HL-60/S4 (cell line): ENCODE data around the gene MGST2.

ENCODE experiments used
- in situ Hi-C: fragments of 300-500 bp; cut with MboI; formaldehyde crosslinking; loops from 2 replicates; pipeline ENCODE4 v1.14.3; 2022; ENCODE audit warnings: low sequenced_read_pairs

MGST2 gene

GRCh38 chr4:139643042-139643895 is 22.4 kb upstream of the MGST2 start:
- in situ Hi-C loops = no loop called here

DNA sequence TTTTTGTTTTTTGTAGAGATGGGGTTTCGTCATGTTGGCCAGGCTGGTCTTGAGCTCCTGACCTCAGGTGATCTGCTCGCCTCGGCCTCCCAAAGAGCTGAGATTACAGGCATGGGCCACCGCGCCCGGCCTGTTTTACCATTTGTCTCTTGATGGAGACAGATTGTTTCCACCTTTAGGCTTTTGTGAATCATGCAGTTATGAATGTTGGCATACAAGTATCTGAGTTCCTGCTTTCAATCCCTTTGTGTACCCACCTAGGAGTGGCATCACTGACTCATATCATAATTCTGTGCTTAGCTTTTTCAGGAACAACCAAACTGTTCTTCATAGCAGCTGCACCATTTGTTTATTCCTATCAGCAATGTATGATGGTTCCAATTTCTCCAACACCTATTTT is 20.2 kb upstream of the MGST2 start:
- in situ Hi-C loops = no loop called here

- in situ Hi-C loops = no loop called here
Observed at GRCh38 chr4:139647184-139647583, 18.4 kb upstream of the MGST2 start.

GRCh38 chr4:139647952-139648351 is 17.7 kb upstream of the MGST2 start:
- in situ Hi-C loops = no loop called here

- in situ Hi-C loops = no loop called here
Observed at GRCh38 chr4:139651282-139652194, 14.1 kb upstream of the MGST2 start.

DNA sequence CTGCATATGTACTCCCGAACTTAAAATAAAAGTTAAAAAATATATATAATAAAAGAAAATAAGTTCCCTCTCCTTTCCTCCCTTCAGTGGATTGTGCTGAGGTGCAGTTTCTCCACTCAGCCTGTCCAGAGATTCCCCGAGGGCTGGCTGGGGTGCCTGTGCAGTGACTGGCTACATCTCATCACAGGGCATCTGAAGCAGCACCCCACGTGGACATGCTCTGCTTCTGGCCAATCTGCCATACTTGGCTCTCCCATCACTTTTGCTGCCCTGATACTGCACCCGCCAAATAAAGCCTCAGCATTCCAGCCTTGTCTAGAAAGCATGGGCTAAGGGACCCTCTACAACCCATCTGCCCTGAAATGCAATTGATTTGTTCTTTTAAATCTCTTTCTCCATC is 11.1 kb upstream of the MGST2 start:
- in situ Hi-C loops = no loop called here

DNA sequence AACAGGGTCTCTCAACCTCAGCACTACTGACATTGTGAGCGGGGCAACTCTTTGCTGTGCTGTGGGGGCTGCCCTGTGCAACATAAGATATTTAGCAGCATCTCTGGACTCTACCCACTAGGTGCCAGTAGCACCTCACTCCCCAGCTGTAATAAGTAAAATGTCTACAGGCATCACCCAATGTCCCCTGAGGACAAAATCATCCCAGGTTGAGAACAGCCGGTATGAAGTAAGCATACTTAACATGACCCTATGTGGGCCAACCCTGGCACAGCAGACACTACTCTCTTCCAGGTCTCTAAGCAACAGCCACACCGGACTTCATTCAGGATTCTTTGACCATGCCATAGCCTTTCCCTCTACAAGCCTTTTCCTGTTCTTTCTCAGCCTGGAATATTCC is 10.5 kb upstream of the MGST2 start:
- in situ Hi-C loops = no loop called here

GRCh38 chr4:139656614-139657486 is 8.8 kb upstream of the MGST2 start:
- in situ Hi-C loops = no loop called here

DNA sequence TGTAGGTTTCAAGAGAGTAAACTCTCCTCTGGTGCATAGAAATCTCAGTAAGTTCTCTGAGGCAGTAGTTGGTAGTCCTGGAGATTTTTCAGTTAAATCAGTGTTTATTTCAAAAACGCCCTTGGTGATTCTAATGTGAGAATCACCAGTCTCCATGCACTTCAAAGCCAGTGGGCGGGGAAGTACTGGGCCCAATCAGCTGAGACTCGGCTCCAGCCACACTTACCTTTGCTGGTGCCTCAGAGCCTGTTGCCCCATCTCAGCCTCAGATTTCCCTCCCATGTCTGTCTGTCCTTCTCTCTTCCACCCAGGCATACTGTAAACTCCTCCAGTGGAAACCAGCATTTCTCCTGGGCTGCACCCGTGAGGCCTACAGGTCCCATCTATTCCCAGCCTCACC is 7.4 kb upstream of the MGST2 start:
- in situ Hi-C loops = no loop called here

GRCh38 chr4:139658586-139659382 is 6.8 kb upstream of the MGST2 start:
- in situ Hi-C loops = no loop called here

GRCh38 chr4:139659735-139660424 is 5.7 kb upstream of the MGST2 start:
- in situ Hi-C loops = no loop called here

DNA sequence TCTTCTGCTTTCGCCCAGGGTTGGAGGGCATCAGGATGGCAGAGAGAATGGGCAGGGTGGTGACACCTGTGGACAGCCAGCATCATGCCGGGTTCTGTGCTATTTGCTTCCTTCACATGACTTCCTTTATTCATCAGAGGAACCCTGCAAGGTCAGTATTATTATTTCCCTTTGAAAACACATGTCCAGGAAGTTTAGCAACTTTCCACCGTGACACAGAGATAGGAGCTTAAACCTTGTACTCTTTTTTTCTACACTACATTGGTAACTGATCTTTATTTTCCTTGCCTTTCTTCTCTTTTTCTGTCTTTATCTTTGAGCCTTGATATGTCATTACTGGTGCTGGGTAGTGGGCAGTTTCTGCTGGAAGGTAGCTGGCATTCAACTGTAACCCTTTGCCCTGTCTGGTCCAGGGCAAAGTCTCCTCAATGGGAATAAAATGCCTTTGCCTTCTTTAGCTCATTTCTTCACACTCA is 5.0 kb upstream of the MGST2 start:
- in situ Hi-C loops = no loop called here

- in situ Hi-C loops = no loop called here
Observed at GRCh38 chr4:139663561-139664138, 2.0 kb upstream of the MGST2 start.

DNA sequence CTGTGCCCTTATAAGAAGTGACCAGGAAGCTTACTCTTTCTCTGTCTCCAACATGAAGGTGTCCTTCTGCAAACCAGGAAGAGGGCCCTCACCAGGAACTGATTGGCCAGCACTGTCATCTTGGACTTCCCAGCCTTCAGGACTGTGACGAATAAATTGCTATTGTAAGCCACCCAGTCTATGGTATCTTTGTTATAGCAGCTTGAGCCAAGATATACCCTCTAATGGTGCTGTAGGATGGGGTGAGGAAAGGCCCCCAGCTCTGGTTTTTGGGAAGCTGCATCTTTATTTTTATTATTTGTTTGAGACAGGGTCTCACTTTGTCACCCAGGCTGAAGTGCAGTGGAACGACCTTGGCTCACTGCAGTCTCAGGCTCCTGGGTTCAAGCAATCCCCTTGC is 1.2 kb upstream of the MGST2 start:
- in situ Hi-C loops = no loop called here

- in situ Hi-C loops = no loop called here
Observed at GRCh38 chr4:139665079-139665689, 435 bp upstream of the MGST2 start.

DNA sequence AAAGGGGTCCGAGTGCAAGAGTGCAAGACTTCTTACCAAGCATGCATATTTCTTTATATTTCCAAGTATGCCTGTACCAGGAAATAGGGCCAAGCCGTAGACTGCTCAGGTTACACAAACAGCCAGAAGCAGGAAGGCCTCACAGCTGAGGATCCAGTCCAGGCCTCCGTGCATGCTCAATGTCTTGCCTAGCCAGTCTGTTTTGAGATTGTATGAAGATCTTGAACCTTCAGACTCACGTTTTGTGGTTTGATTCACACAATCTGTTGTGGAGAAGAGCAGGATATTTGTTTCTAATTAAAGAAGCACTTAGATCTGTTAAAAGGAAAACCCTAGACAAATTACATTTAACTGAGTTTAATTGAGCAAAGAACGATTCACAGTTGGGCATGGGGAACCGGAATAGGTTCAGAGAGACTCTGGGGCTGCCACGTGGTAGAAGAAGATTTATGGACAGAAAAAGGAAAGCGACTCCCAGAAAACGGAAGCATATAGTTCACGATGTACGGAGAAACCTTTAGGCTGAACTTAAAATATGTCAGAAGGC is 1.2 kb downstream of the MGST2 start:
- in situ Hi-C loops = no loop called here

GRCh38 chr4:139668036-139668435 is 2.4 kb downstream of the MGST2 start:
- in situ Hi-C loops = no loop called here

DNA sequence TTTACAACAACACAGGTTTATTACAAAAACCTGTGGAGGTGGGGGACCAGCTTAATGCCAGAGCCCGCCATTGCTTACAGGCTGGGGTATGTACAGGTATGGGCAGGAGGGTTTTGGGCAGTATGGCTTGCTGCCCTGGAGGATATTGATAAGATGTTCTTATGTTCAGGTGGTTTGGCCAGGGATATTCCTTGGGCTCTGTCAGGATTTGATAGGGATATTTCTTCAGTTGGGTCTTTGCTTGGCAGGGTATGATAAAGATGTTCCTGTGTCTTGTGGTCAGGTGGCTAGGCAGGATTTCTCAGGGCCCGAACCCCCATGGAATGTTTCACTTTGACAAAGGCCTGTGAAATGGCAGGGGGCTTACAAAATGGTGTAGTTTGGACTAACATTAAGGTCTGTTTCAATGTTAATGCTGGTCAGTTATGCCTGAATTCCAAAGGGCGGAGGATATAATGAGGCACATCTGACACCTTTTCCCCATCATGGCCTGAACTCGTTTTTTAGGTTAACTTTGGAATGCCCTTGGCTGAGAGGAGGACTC is 3.1 kb downstream of the MGST2 start:
- in situ Hi-C loops = no loop called here
